Caco-2 (cell line): ENCODE results near the gene XCR1. TPM values are rescaled to one million over a fixed set of nuclear protein-coding genes. Genes with fewer than 3 reads are reported as not detected.

Experiments
- BruUV-seq: library from RNA; stranded (reverse); fragments of 400-500 nt; replicated peaks from 2 replicates; lab custom pipeline; 2021; lab: Mats Ljungman, UMichigan
- CTCF ChIA-PET: fragments of 300-600 bp; sonication (Branson Sonifier 250); formaldehyde crosslinking; loops from one replicate; lab custom pipeline; 2022; ENCODE audit warnings: antibody characterized with exemption; lab: Charles Lee
- POLR2A ChIA-PET: fragments of 300-600 bp; sonication (Branson Sonifier 250); formaldehyde crosslinking; loops from one replicate; lab custom pipeline; 2022; ENCODE audit warnings: antibody characterized with exemption; lab: Charles Lee
- DNase-seq, 2 experiments: peaks; one replicate each; pipeline versions ENCODE4 v3.0.0 to v3.0.0-alpha.2; 2020 to 2022
- H3K27me3 ChIP-seq: replicated peaks from 2 replicates; pipeline ENCODE4 v1.6.0; 2011; ENCODE audit warnings: low read length; ENCODE audit not compliant: control insufficient read depth, insufficient read depth
- H3K36me3 ChIP-seq: 2 replicates; pipeline ENCODE4 v1.5.1; 2011; ENCODE audit warnings: low read length; ENCODE audit not compliant: control insufficient read depth, insufficient read depth
- H3K4me1 ChIP-seq: fragments of 250-450 bp; sonication (Bioruptor Pico); 2 replicates; pipeline ENCODE4 v1.5.1; 2020; ENCODE audit warnings: mild to moderate bottlenecking
- H3K4me3 ChIP-seq: 2 replicates; pipeline ENCODE4 v1.5.1; 2011; ENCODE audit warnings: low read depth, mild to moderate bottlenecking, control low read depth, low read length
- H3K9me3 ChIP-seq: fragments of 250-450 bp; sonication (Bioruptor Pico); 2 replicates; pipeline ENCODE4 v1.5.1; 2020; ENCODE audit warnings: mild to moderate bottlenecking, moderate library complexity
- H3K27ac Mint-ChIP-seq: one replicate; pipeline ENCODE4 v1.8.0; 2022; ENCODE audit warnings: mixed read lengths; ENCODE audit not compliant: unreplicated experiment
- H3K27me3 Mint-ChIP-seq: one replicate; pipeline ENCODE4 v1.8.0; 2022; ENCODE audit warnings: mixed read lengths; ENCODE audit not compliant: insufficient read depth, unreplicated experiment
- H3K36me3 Mint-ChIP-seq: one replicate; pipeline ENCODE4 v1.8.0; 2022; ENCODE audit warnings: mild to moderate bottlenecking, mixed read lengths; ENCODE audit not compliant: insufficient read depth, unreplicated experiment
- H3K4me1 Mint-ChIP-seq: one replicate; pipeline ENCODE4 v1.8.0; 2022; ENCODE audit warnings: low read depth, mixed read lengths; ENCODE audit not compliant: unreplicated experiment
- H3K4me3 Mint-ChIP-seq: one replicate; pipeline ENCODE4 v1.8.0; 2022; ENCODE audit warnings: mild to moderate bottlenecking, moderate library complexity, mixed read lengths; ENCODE audit not compliant: unreplicated experiment
- H3K9me3 Mint-ChIP-seq: one replicate; pipeline ENCODE4 v1.8.0; 2022; ENCODE audit warnings: mixed read lengths; ENCODE audit not compliant: unreplicated experiment
- intact Hi-C: fragments of 100-400 bp; cut with micrococcal nuclease; formaldehyde crosslinking; loops from one replicate; pipeline ENCODE4 v1.10.0; 2022; ENCODE audit not compliant: unreplicated experiment
- total RNA-seq: library from RNA; stranded (reverse); gene quantifications from 2 replicates; pipeline ENCODE4 v1.2.3, GENCODE V29; 2022
- TF ChIP-seq, protein P1 (sequence below), 2 experiments: fragments of 200-600 bp in 1 of 2; IDR thresholded peaks; 1 replicate in 1 of 2; 2 replicates in 1 of 2; pipeline versions ENCODE4 v1.5.1 to v1.8.0; 2011 to 2022; ENCODE audit warnings: antibody characterized with exemption in 1 of 2, control low read depth in 1 of 2, inconsistent platforms in 1 of 2, low read depth in 1 of 2, low read length in 1 of 2, mild to moderate bottlenecking in 1 of 2, moderate library complexity in 1 of 2; ENCODE audit not compliant: insufficient read depth in 1 of 2, severe bottlenecking in 1 of 2, unreplicated experiment in 1 of 2

XCR1 gene
- total RNA-seq, 1 experiment from 2014 or later = not detected

DNA sequence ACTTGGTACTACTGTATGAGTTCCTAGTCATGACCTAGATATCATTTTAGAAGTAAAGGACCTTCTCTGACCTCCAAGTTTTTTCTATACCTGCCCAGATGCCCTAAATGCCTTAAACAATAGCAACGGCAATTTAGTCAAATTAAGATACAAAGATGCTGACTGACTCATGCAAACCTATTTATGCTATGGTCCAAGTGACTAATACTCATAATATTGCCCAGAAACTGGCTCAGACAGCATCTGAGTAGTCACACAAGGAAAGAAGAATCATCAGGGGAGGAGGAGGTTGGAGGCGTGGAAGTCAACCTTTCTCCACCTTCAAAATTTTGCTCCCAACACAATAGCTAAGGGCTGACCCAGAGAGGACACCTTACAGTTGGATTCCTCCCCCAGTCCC is 38.5 kb downstream of the XCR1 start:
- peaks cover 27% of the 10 kb centered on the region for H3K4me1 Mint-ChIP-seq
- H3K27me3 Mint-ChIP-seq = no peaks in the 10 kb centered on the region
- no peak for DNase-seq
- ChIA-PET CTCF (no interaction called here), POLR2A (interaction anchor here (0.6 kb wide), 1 partner anchor 9 kb away, joined by 3 read pairs; no protein-coding TSS in a partner anchor)
- intact Hi-C loops = no loop called here
- H3K9me3 ChIP-seq = no peaks in the 10 kb centered on the region
- H3K4me3 ChIP-seq = no peak overlapping the region
- no peak overlapping the region for H3K4me3 Mint-ChIP-seq
- BruUV-seq = no TSS peak
- no peaks in the 10 kb centered on the region for H3K27me3 ChIP-seq
- H3K27ac Mint-ChIP-seq = no peak overlapping the region
- TF ChIP-seq, protein P1, sequence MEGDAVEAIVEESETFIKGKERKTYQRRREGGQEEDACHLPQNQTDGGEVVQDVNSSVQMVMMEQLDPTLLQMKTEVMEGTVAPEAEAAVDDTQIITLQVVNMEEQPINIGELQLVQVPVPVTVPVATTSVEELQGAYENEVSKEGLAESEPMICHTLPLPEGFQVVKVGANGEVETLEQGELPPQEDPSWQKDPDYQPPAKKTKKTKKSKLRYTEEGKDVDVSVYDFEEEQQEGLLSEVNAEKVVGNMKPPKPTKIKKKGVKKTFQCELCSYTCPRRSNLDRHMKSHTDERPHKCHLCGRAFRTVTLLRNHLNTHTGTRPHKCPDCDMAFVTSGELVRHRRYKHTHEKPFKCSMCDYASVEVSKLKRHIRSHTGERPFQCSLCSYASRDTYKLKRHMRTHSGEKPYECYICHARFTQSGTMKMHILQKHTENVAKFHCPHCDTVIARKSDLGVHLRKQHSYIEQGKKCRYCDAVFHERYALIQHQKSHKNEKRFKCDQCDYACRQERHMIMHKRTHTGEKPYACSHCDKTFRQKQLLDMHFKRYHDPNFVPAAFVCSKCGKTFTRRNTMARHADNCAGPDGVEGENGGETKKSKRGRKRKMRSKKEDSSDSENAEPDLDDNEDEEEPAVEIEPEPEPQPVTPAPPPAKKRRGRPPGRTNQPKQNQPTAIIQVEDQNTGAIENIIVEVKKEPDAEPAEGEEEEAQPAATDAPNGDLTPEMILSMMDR (IDR thresholded peaks at IDR 0.05; ENCODE audit: insufficient read depth in 1 of 2, low read depth in 1 of 2, low read length in 1 of 2, severe bottlenecking in 1 of 2, unreplicated experiment in 1 of 2) = no peak
- no peaks in the 10 kb centered on the region for H3K36me3 ChIP-seq
- no peaks in the 10 kb centered on the region for H3K36me3 Mint-ChIP-seq
- H3K9me3 Mint-ChIP-seq = no peaks in the 10 kb centered on the region
- H3K4me1 ChIP-seq = peaks cover 28% of the 10 kb centered on the region

- no peaks in the 10 kb centered on the region for H3K36me3 Mint-ChIP-seq
- H3K27me3 Mint-ChIP-seq = no peaks in the 10 kb centered on the region
- no peaks in the 10 kb centered on the region for H3K9me3 ChIP-seq
- ChIA-PET CTCF (no interaction called here), POLR2A (interaction anchor here (0.6 kb wide), 1 partner anchor 8 kb away, joined by 3 read pairs; no protein-coding TSS in a partner anchor)
- no peak for DNase-seq
- no peaks in the 10 kb centered on the region for H3K36me3 ChIP-seq
- no TSS peak for BruUV-seq
- peaks cover 28% of the 10 kb centered on the region for H3K4me1 ChIP-seq
- no peak overlapping the region for H3K4me3 Mint-ChIP-seq
- H3K9me3 Mint-ChIP-seq = no peaks in the 10 kb centered on the region
- intact Hi-C loops = no loop called here
- H3K4me1 Mint-ChIP-seq = peaks cover 27% of the 10 kb centered on the region
- H3K27ac Mint-ChIP-seq = no peak overlapping the region
- no peak overlapping the region for H3K4me3 ChIP-seq
- TF ChIP-seq, protein P1 (IDR thresholded peaks at IDR 0.05; ENCODE audit: insufficient read depth in 1 of 2, low read depth in 1 of 2, low read length in 1 of 2, severe bottlenecking in 1 of 2, unreplicated experiment in 1 of 2) = no peak
- no peaks in the 10 kb centered on the region for H3K27me3 ChIP-seq
Observed at GRCh38 chr3:45988362-45988761, 38.9 kb downstream of the XCR1 start.

GRCh38 chr3:45987368-45988291 is 39.7 kb downstream of the XCR1 start:
- H3K27me3 Mint-ChIP-seq = no peaks in the 10 kb centered on the region
- H3K4me3 ChIP-seq = no peak overlapping the region
- no peak overlapping the region for H3K4me3 Mint-ChIP-seq
- H3K36me3 Mint-ChIP-seq = no peaks in the 10 kb centered on the region
- no peaks in the 10 kb centered on the region for H3K36me3 ChIP-seq
- BruUV-seq = no TSS peak
- TF ChIP-seq, protein P1 (IDR thresholded peaks at IDR 0.05; ENCODE audit: insufficient read depth in 1 of 2, low read depth in 1 of 2, low read length in 1 of 2, severe bottlenecking in 1 of 2, unreplicated experiment in 1 of 2) = no peak
- POLR2A ChIA-PET = no interaction called here
- peaks cover 28% of the 10 kb centered on the region for H3K4me1 ChIP-seq
- no peak for DNase-seq
- intact Hi-C loops = no loop called here
- H3K27ac Mint-ChIP-seq = peak overlapping the region; percentile 79
- H3K9me3 ChIP-seq = no peaks in the 10 kb centered on the region
- CTCF ChIA-PET = no interaction called here
- H3K9me3 Mint-ChIP-seq = no peaks in the 10 kb centered on the region
- peaks cover 27% of the 10 kb centered on the region for H3K4me1 Mint-ChIP-seq
- no peaks in the 10 kb centered on the region for H3K27me3 ChIP-seq
